Caco-2 (cell line): ENCODE results near the gene SPINT2. TPM values are rescaled to one million over a fixed set of nuclear protein-coding genes. Genes with fewer than 3 reads are reported as not detected.

ENCODE experiments used
- BruUV-seq: library from RNA; stranded (reverse); fragments of 400-500 nt; replicated peaks from 2 replicates; lab custom pipeline; 2021; lab: Mats Ljungman, UMichigan
- CTCF ChIA-PET: fragments of 300-600 bp; sonication (Branson Sonifier 250); formaldehyde crosslinking; loops from one replicate; lab custom pipeline; 2022; ENCODE audit warnings: antibody characterized with exemption; lab: Charles Lee
- POLR2A ChIA-PET: fragments of 300-600 bp; sonication (Branson Sonifier 250); formaldehyde crosslinking; loops from one replicate; lab custom pipeline; 2022; ENCODE audit warnings: antibody characterized with exemption; lab: Charles Lee
- DNase-seq, 2 experiments: peaks; one replicate each; pipeline versions ENCODE4 v3.0.0 to v3.0.0-alpha.2; 2020 to 2022
- H3K27me3 ChIP-seq: replicated peaks from 2 replicates; pipeline ENCODE4 v1.6.0; 2011; ENCODE audit warnings: low read length; ENCODE audit not compliant: control insufficient read depth, insufficient read depth
- H3K36me3 ChIP-seq: 2 replicates; pipeline ENCODE4 v1.5.1; 2011; ENCODE audit warnings: low read length; ENCODE audit not compliant: control insufficient read depth, insufficient read depth
- H3K4me1 ChIP-seq: fragments of 250-450 bp; sonication (Bioruptor Pico); 2 replicates; pipeline ENCODE4 v1.5.1; 2020; ENCODE audit warnings: mild to moderate bottlenecking
- H3K4me3 ChIP-seq: 2 replicates; pipeline ENCODE4 v1.5.1; 2011; ENCODE audit warnings: low read depth, mild to moderate bottlenecking, control low read depth, low read length
- H3K9me3 ChIP-seq: fragments of 250-450 bp; sonication (Bioruptor Pico); 2 replicates; pipeline ENCODE4 v1.5.1; 2020; ENCODE audit warnings: mild to moderate bottlenecking, moderate library complexity
- H3K27ac Mint-ChIP-seq: one replicate; pipeline ENCODE4 v1.8.0; 2022; ENCODE audit warnings: mixed read lengths; ENCODE audit not compliant: unreplicated experiment
- H3K27me3 Mint-ChIP-seq: one replicate; pipeline ENCODE4 v1.8.0; 2022; ENCODE audit warnings: mixed read lengths; ENCODE audit not compliant: insufficient read depth, unreplicated experiment
- H3K36me3 Mint-ChIP-seq: one replicate; pipeline ENCODE4 v1.8.0; 2022; ENCODE audit warnings: mild to moderate bottlenecking, mixed read lengths; ENCODE audit not compliant: insufficient read depth, unreplicated experiment
- H3K4me1 Mint-ChIP-seq: one replicate; pipeline ENCODE4 v1.8.0; 2022; ENCODE audit warnings: low read depth, mixed read lengths; ENCODE audit not compliant: unreplicated experiment
- H3K4me3 Mint-ChIP-seq: one replicate; pipeline ENCODE4 v1.8.0; 2022; ENCODE audit warnings: mild to moderate bottlenecking, moderate library complexity, mixed read lengths; ENCODE audit not compliant: unreplicated experiment
- H3K9me3 Mint-ChIP-seq: one replicate; pipeline ENCODE4 v1.8.0; 2022; ENCODE audit warnings: mixed read lengths; ENCODE audit not compliant: unreplicated experiment
- CTCF ChIP-seq, 2 experiments: fragments of 200-600 bp in 1 of 2; IDR thresholded peaks; 1 replicate in 1 of 2; 2 replicates in 1 of 2; pipeline versions ENCODE4 v1.5.1 to v1.8.0; 2011 to 2022; ENCODE audit warnings: antibody characterized with exemption in 1 of 2, control low read depth in 1 of 2, inconsistent platforms in 1 of 2, low read depth in 1 of 2, low read length in 1 of 2, mild to moderate bottlenecking in 1 of 2, moderate library complexity in 1 of 2; ENCODE audit not compliant: insufficient read depth in 1 of 2, severe bottlenecking in 1 of 2, unreplicated experiment in 1 of 2
- intact Hi-C: fragments of 100-400 bp; cut with micrococcal nuclease; formaldehyde crosslinking; loops from one replicate; pipeline ENCODE4 v1.10.0; 2022; ENCODE audit not compliant: unreplicated experiment
- total RNA-seq: library from RNA; stranded (reverse); gene quantifications from 2 replicates; pipeline ENCODE4 v1.2.3, GENCODE V29; 2022

SPINT2 gene
- total RNA-seq, 1 experiment from 2014 or later, result 748 TPM

DNA sequence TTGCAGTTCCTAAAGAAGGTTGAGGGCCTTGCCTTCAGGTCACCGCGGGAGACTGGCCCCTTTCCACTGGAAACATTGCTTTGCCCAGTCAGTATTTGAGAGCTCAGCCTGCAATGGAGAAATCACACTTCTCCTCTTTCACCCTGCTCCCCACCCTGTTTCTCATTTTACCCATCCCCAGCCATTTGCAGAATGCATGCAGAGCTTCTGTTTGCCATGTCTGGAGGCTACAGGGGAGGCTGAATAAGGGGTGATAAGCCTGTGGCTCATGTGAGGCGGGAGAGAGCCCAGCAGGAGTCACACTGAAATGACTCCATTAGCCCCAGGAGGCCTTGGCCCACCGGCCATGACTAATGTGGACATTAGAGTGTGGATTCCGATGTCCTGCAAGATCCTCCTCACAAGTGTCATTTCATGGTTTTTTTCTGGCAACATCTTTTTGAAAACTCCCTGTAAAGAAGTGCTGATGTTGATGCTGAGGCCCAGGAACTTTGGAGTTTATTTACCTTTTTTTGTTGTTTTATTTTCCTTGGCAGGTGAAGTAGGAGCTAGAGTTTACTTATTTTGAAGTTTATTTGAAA is 6.3 kb downstream of the SPINT2 start:
- TF ChIP-seq CTCF (IDR thresholded peaks at IDR 0.05; ENCODE audit: insufficient read depth in 1 of 2, low read depth in 1 of 2, low read length in 1 of 2, severe bottlenecking in 1 of 2, unreplicated experiment in 1 of 2), result no peak
- no peaks in the 10 kb centered on the region for H3K9me3 Mint-ChIP-seq
- POLR2A ChIA-PET, result interaction anchor here (0.7 kb wide), 1 partner anchor 1774 kb away, joined by 4 read pairs; no protein-coding TSS in a partner anchor
- no peak for DNase-seq
- CTCF ChIA-PET, result no interaction called here
- no peaks in the 10 kb centered on the region for H3K27me3 Mint-ChIP-seq
- H3K9me3 ChIP-seq, result no peaks in the 10 kb centered on the region
- H3K27me3 ChIP-seq, result no peaks in the 10 kb centered on the region
- H3K36me3 Mint-ChIP-seq, result peaks cover 89% of the 10 kb centered on the region
- H3K36me3 ChIP-seq, result no peaks in the 10 kb centered on the region
- H3K4me1 Mint-ChIP-seq, result peaks cover 70% of the 10 kb centered on the region
- H3K4me3 Mint-ChIP-seq, result no peak overlapping the region
- no TSS peak for BruUV-seq
- H3K4me1 ChIP-seq, result peaks cover 80% of the 10 kb centered on the region
- H3K4me3 ChIP-seq, result no peak overlapping the region
- H3K27ac Mint-ChIP-seq, result peak overlapping the region; percentile 30
- intact Hi-C loops, result no loop called here

- no peak for TF ChIP-seq CTCF (IDR thresholded peaks at IDR 0.05; ENCODE audit: insufficient read depth in 1 of 2, low read depth in 1 of 2, low read length in 1 of 2, severe bottlenecking in 1 of 2, unreplicated experiment in 1 of 2)
- POLR2A ChIA-PET, result interaction anchor here (1.8 kb wide), 1 partner anchor 8 kb away, joined by 9 read pairs; no protein-coding TSS in a partner anchor
These were observed 9.1 kb downstream of the SPINT2 start for GRCh38 chr19:38273499-38273898.

DNA sequence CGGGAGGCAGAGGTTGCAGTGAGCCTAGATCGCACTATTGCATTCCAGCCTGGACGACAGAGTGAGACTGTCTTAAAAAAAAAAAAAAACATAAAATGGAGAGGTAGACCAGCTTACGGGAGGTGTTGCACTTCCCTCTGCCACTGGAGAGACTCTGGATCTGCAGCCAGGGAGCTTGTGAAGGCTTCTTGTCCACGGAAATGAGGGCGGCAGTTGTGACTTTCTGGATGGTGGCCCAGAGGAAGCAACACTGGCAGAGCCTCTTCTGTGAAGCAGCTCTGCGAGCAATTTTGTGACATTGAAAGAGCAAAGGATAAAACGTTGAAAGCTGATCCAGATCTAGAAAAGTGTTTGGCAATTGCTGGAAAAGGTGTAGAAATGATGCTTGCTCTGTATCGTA is 10.4 kb downstream of the SPINT2 start:
- no peak for DNase-seq
- no TSS peak for BruUV-seq
- Histone ChIP-seq H3K36me3 (no peaks in the 10 kb centered on the region; the same call in 1 of the 2 replicates), H3K4me3 (no peak overlapping the region), H3K4me1 (peaks cover 70% of the 10 kb centered on the region), H3K27me3 (no peaks in the 10 kb centered on the region), H3K9me3 (no peaks in the 10 kb centered on the region)
- H3K4me1 Mint-ChIP-seq, result peaks cover 49% of the 10 kb centered on the region
- intact Hi-C loops, result loop anchor here (5.0 kb wide), 1 partner anchor 32 kb away; no protein-coding TSS in a partner anchor
- ChIA-PET POLR2A (interaction anchor here (1.8 kb wide), 1 partner anchor 9 kb away, joined by 9 read pairs; no protein-coding TSS in a partner anchor), CTCF (interaction anchor here (0.7 kb wide), 1 partner anchor 136 kb away, joined by 3 read pairs; no protein-coding TSS in a partner anchor)
- H3K9me3 Mint-ChIP-seq, result no peaks in the 10 kb centered on the region
- no peak overlapping the region for H3K4me3 Mint-ChIP-seq
- no peak overlapping the region for H3K27ac Mint-ChIP-seq
- no peaks in the 10 kb centered on the region for H3K27me3 Mint-ChIP-seq
- no peak for TF ChIP-seq CTCF (IDR thresholded peaks at IDR 0.05; ENCODE audit: insufficient read depth in 1 of 2, low read depth in 1 of 2, low read length in 1 of 2, severe bottlenecking in 1 of 2, unreplicated experiment in 1 of 2)
- peaks cover 86% of the 10 kb centered on the region for H3K36me3 Mint-ChIP-seq

More at GRCh38 chr19:38273499-38273898, 9.1 kb downstream of the SPINT2 start:
- no peaks in the 10 kb centered on the region for H3K27me3 Mint-ChIP-seq
- Histone ChIP-seq H3K27me3 (no peaks in the 10 kb centered on the region), H3K4me1 (peaks cover 70% of the 10 kb centered on the region), H3K9me3 (no peaks in the 10 kb centered on the region), H3K36me3 (no peaks in the 10 kb centered on the region), H3K4me3 (no peak overlapping the region)
- H3K4me3 Mint-ChIP-seq, result peak overlapping the region; percentile 34
- peak; percentile 77 to 84 for DNase-seq
- peak overlapping the region; percentile 70 for H3K27ac Mint-ChIP-seq
- BruUV-seq, result no TSS peak
- peaks cover 91% of the 10 kb centered on the region for H3K36me3 Mint-ChIP-seq
- peaks cover 54% of the 10 kb centered on the region for H3K4me1 Mint-ChIP-seq
- intact Hi-C loops, result loop anchor here (1.0 kb wide), 1 partner anchor 9 kb away; the partner anchor contains the start of gene SPINT2
- no peaks in the 10 kb centered on the region for H3K9me3 Mint-ChIP-seq
- CTCF ChIA-PET, result no interaction called here
